HG02852 (cell line): Measurements from ENCODE around the gene TCERG1L.

Experiments
- ATAC-seq: cut with Tn5 transposase; IDR thresholded peaks from one replicate; pipeline ENCODE4 v1.9.1; 2021; ENCODE audit warnings: mild to moderate bottlenecking, moderate library complexity; ENCODE audit not compliant: unreplicated experiment

The TCERG1L gene

GRCh38 chr10:131053192-131053591 lies 258.3 kb downstream of the TCERG1L start:
- no peak for ATAC-seq

GRCh38 chr10:131050162-131050766 lies 261.3 kb downstream of the TCERG1L start:
- no peak for ATAC-seq

- ATAC-seq: no peak
These were observed 262.5 kb downstream of the TCERG1L start for GRCh38 chr10:131049016-131049415.

- ATAC-seq: no peak
These were observed 262.9 kb downstream of the TCERG1L start for GRCh38 chr10:131048606-131049005.

- ATAC-seq: no peak
These were observed 264.0 kb downstream of the TCERG1L start for GRCh38 chr10:131047501-131047900.

- no peak for ATAC-seq
These were observed 265.3 kb downstream of the TCERG1L start for GRCh38 chr10:131046194-131046593.

GRCh38 chr10:131044379-131045111 lies 267.0 kb downstream of the TCERG1L start:
- ATAC-seq: no peak

- no peak for ATAC-seq
These were observed 268.4 kb downstream of the TCERG1L start for GRCh38 chr10:131043039-131043691.
